ENCODE measurements around the gene EXOSC10.
A peak's percentile ranks its signal among the peaks of the same experiment; 100 is the strongest.

Gene EXOSC10

GRCh38 chr1:11061652-11062365 lies 37.9 kb downstream of the EXOSC10 start:
- ChIA-PET CTCF (interaction anchor here (0.7 to 3.1 kb wide), 2 partner anchors 24 to 549 kb away, joined by 4 to 20 read pairs; no protein-coding TSS in a partner anchor), POLR2A (interaction anchor here (1.0 to 1.6 kb wide), 3 partner anchors 11 to 38 kb away, joined by 3 to 6 read pairs (median 5); partner anchors contain the start of gene EXOSC10)
- DNase-seq (ENCODE audit: extremely low spot score): no peak
- TF ChIP-seq HDGF (IDR thresholded peaks at IDR 0.05; ENCODE audit: borderline replicate concordance) (no peak), LEF1 (IDR thresholded peaks at IDR 0.05; ENCODE audit: borderline replicate concordance) (no peak), CTBP1 (IDR thresholded peaks at IDR 0.05; ENCODE audit: borderline replicate concordance) (no peak), ELF4 (IDR thresholded peaks at IDR 0.05) (no peak), SUZ12 (IDR thresholded peaks at IDR 0.05) (no peak), BHLHE40 (IDR thresholded peaks at IDR 0.05; ENCODE audit: borderline replicate concordance) (no peak), ZNF384 (IDR thresholded peaks at IDR 0.05) (no peak), ARNT (IDR thresholded peaks at IDR 0.05) (no peak), FOXK2 (IDR thresholded peaks at IDR 0.05) (no peak), SP1 (IDR thresholded peaks at IDR 0.05) (no peak), TARDBP (IDR thresholded peaks at IDR 0.05) (no peak), NFRKB (IDR thresholded peaks at IDR 0.05) (no peak), FOXA1 (IDR thresholded peaks at IDR 0.05) (no peak)

DNA sequence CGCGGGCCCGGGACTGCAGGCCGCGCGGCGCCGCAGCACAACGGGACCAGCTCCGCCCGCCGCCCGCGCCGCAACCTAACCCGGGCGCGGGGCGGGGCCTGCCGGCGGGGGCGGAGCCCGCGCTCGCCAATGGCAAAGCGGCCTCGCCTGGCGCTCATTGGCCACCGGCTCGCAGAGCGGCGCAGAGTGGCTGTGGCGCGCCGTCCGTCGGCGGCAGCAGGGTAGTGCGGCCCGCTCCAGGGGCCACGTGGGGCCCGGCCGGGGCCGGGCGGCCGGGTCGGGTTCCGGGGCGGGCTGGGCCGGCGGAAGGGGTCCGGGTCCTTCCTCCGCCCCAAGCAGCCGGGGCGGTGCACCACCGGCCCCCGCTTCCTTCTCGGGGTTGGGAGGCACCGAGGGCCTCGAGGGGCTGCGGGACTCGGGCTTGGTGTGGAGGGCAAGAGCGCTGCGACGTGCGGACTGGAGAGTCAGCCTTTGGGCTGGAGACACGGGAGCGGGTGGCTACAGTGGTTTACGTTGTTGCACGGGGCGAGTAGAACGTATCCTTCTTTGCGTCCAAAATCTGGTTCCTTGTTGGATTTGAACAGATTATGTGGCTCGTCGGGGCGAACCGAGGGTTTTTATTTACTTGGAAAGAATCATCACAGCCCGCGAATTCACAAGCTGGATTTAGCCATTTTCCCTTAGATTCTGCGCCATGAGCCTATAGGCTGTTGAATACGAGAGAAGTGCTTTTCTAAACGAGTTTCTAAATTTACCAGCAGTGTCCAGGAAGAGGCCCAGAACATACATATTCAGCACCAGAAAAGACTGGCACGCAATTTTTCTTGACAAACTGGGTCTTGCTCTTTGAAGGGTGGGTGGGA lies 39.5 kb downstream of the EXOSC10 start, which contains the start of gene SRM:
Gene SRM (minus strand): TSS at position 51 of the 863 bp plus-strand sequence. CDS start 75 bp downstream, outside the sequence.
- CTCF ChIA-PET: interaction anchor here (3.1 kb wide), 1 partner anchor 23 kb away, joined by 20 read pairs; no protein-coding TSS in a partner anchor
- peak; percentile 97 for DNase-seq (ENCODE audit: extremely low spot score)
- no peak for TF ChIP-seq SP1 (IDR thresholded peaks at IDR 0.05)
- peak; percentile 43; the same call in 1 of the 2 replicates for TF ChIP-seq LEF1 (IDR thresholded peaks at IDR 0.05; ENCODE audit: borderline replicate concordance)
- TF ChIP-seq PKNOX1 (IDR thresholded peaks at IDR 0.05): peak; percentile 39; the same call in 1 of the 2 replicates

DNA sequence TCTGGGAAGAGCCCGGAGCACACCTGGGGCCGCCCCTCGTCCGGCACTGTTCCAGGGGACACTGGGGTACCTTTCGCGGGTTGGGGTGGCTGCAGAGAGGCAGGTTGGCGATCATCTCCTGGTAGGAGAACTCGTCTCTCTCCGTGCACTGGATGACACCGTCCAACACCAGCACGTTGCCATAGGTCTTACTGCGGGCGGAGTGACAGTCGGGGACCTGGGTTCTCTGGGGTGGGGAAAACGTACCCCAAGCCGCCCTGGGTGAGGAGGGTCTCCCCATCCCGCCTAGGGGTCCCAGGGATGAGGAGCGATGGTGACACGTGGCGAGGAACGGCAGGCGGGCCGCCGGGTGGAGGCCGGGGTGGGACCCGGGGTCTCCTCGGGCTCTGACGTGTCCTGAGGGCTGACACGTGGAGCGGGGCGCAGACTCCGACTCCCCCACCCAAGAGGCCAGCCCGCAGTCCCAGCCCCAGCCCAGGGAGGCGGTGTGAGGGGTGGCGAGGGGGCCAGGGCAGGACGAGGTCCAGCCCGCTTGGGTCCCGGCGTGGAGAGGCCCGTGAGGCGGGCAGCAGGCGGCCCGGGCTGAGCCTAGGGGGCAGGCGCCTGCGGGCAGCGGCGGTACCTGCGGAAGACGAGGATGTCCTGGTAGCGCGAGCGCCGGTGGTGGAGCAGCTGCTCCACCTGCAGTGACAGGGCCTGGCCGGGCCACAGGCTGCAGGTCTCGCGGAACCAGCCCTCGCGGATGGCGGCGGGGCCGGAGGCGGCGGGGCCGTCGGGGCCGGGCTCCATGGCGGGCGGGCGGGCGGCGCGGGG lies 40.3 kb downstream of the EXOSC10 start:
- no peak for DNase-seq (ENCODE audit: extremely low spot score)
- CTCF ChIA-PET: interaction anchor here (3.1 kb wide), 1 partner anchor 22 kb away, joined by 20 read pairs; no protein-coding TSS in a partner anchor
- peak; percentile 43 for TF ChIP-seq L3MBTL2 (conservative IDR thresholded peaks at IDR 0.05)
- TF ChIP-seq NFRKB (IDR thresholded peaks at IDR 0.05): no peak
- POLR2A ChIA-PET: interaction anchor here (1.0 to 1.8 kb wide), 7 partner anchors 9 to 48 kb away, joined by 3 to 10 read pairs (median 5); partner anchors contain the start of genes EXOSC10 and TARDBP

More for the DNA sequence above, 39.5 kb downstream of the EXOSC10 start, which contains the start of gene SRM:
- POLR2A ChIA-PET: interaction anchor here (0.6 to 1.8 kb wide), 11 partner anchors 8 to 48 kb away, joined by 3 to 10 read pairs (median 4); partner anchors contain the start of genes EXOSC10 and TARDBP

GRCh38 chr1:11058595-11059154 lies 41.0 kb downstream of the EXOSC10 start:
- DNase-seq (ENCODE audit: extremely low spot score): no peak
- ChIA-PET POLR2A (interaction anchor here (0.7 kb wide), 1 partner anchor 40 kb away, joined by 3 read pairs; the partner anchor contains the start of gene EXOSC10), CTCF (no interaction called here)
- TF ChIP-seq ARNT (IDR thresholded peaks at IDR 0.05) (no peak), ZNF384 (IDR thresholded peaks at IDR 0.05) (no peak), L3MBTL2 (conservative IDR thresholded peaks at IDR 0.05) (no peak), ELF4 (IDR thresholded peaks at IDR 0.05) (no peak), HDGF (IDR thresholded peaks at IDR 0.05; ENCODE audit: borderline replicate concordance) (no peak), FOXM1 (IDR thresholded peaks at IDR 0.05; ENCODE audit: borderline replicate concordance) (no peak), CTBP1 (IDR thresholded peaks at IDR 0.05; ENCODE audit: borderline replicate concordance) (no peak), SP1 (IDR thresholded peaks at IDR 0.05) (no peak), BHLHE40 (IDR thresholded peaks at IDR 0.05; ENCODE audit: borderline replicate concordance) (no peak), FOXK2 (IDR thresholded peaks at IDR 0.05) (no peak), LEF1 (IDR thresholded peaks at IDR 0.05; ENCODE audit: borderline replicate concordance) (no peak), NFRKB (IDR thresholded peaks at IDR 0.05) (no peak), PKNOX1 (IDR thresholded peaks at IDR 0.05) (no peak)

DNA sequence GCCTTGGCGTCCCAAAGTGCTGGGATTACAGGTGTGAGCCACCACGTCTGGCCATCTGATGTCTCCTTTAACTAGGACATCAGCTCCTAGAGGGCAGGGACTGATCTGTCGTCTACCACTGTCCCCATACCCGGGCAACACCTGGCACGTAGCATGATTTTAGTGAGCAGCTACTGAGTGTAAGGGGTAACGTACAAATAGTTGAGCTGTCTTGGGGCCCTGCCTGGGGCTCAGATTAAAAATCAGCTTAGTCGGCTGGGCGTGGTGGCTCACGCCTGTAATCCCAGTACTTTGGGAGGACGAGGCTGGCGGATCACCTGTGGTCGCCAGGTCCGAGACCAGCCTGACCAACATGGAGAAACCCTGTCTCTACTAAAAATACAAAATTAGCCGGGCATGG lies 41.6 kb downstream of the EXOSC10 start:
- no peak for DNase-seq (ENCODE audit: extremely low spot score)
- ChIA-PET CTCF (no interaction called here), POLR2A (interaction anchor here (0.7 kb wide), 1 partner anchor 41 kb away, joined by 3 read pairs; the partner anchor contains the start of gene EXOSC10)
- TF ChIP-seq ZNF384 (IDR thresholded peaks at IDR 0.05) (no peak), ELF4 (IDR thresholded peaks at IDR 0.05) (no peak), NFRKB (IDR thresholded peaks at IDR 0.05) (no peak), HDGF (IDR thresholded peaks at IDR 0.05; ENCODE audit: borderline replicate concordance) (no peak), BHLHE40 (IDR thresholded peaks at IDR 0.05; ENCODE audit: borderline replicate concordance) (no peak), L3MBTL2 (conservative IDR thresholded peaks at IDR 0.05) (no peak), FOXA1 (IDR thresholded peaks at IDR 0.05) (no peak), ARNT (IDR thresholded peaks at IDR 0.05) (no peak), LEF1 (IDR thresholded peaks at IDR 0.05; ENCODE audit: borderline replicate concordance) (no peak), FOXM1 (IDR thresholded peaks at IDR 0.05; ENCODE audit: borderline replicate concordance) (no peak), SP1 (IDR thresholded peaks at IDR 0.05) (no peak), SUZ12 (IDR thresholded peaks at IDR 0.05) (no peak), FOXK2 (IDR thresholded peaks at IDR 0.05) (no peak)

Data from HEK293T (cell line).